PFSK-1 (cell line): Measurements from ENCODE around the gene JHY.

Experiments used
- FOXP2 ChIP-seq: optimal IDR thresholded peaks from 2 replicates; pipeline ENCODE3; 2011; ENCODE audit warnings: borderline replicate concordance, control low read depth, inconsistent platforms; ENCODE audit not compliant: insufficient read depth; ENCODE audit errors: extremely low read length, extremely low read depth
- POLR2AphosphoS5 ChIP-seq: IDR thresholded peaks from 2 replicates; pipeline ENCODE4 v1.6.1; 2012; ENCODE audit warnings: low read depth, mild to moderate bottlenecking, control low read depth, low read length, moderate library complexity
- REST ChIP-seq, 2 experiments: IDR thresholded peaks; 2 replicates each; pipeline versions ENCODE4 v1.6.1 to v1.8.0; 2011 to 2012; ENCODE audit warnings: low read depth in 2 of 2, low read length in 2 of 2, control low read depth in 1 of 2, inconsistent platforms in 1 of 2, mild to moderate bottlenecking in 1 of 2, moderate library complexity in 1 of 2; ENCODE audit not compliant: insufficient read depth in 1 of 2
- SIN3A ChIP-seq: IDR thresholded peaks from 2 replicates; pipeline ENCODE4 v1.6.1; 2012; ENCODE audit warnings: mild to moderate bottlenecking, low read length, moderate library complexity, borderline replicate concordance; ENCODE audit not compliant: insufficient read depth
- TAF1 ChIP-seq: IDR thresholded peaks from 2 replicates; pipeline ENCODE4 v1.6.1; 2012; ENCODE audit warnings: low read length, control low read depth, borderline replicate concordance; ENCODE audit not compliant: insufficient read depth

Gene JHY

GRCh38 chr11:122852074-122852795 is 30.3 kb upstream of the JHY start:
- no peak for TF ChIP-seq REST (IDR thresholded peaks at IDR 0.05; ENCODE audit: insufficient read depth in 1 of 2, low read depth in 2 of 2, low read length in 2 of 2)
- no peak for TF ChIP-seq SIN3A
- no peak for TF ChIP-seq TAF1
- no peak for TF ChIP-seq FOXP2
- TF ChIP-seq POLR2AphosphoS5 = no peak

- TF ChIP-seq REST (IDR thresholded peaks at IDR 0.05; ENCODE audit: insufficient read depth in 1 of 2, low read depth in 2 of 2, low read length in 2 of 2) (no peak), SIN3A (no peak), POLR2AphosphoS5 (no peak), FOXP2 (no peak), TAF1 (no peak)
Observed at GRCh38 chr11:122852796-122853160, 29.8 kb upstream of the JHY start.

GRCh38 chr11:122853261-122853660 is 29.3 kb upstream of the JHY start:
- no peak for TF ChIP-seq SIN3A
- no peak for TF ChIP-seq FOXP2
- no peak for TF ChIP-seq POLR2AphosphoS5
- TF ChIP-seq TAF1 = no peak
- no peak for TF ChIP-seq REST (IDR thresholded peaks at IDR 0.05; ENCODE audit: insufficient read depth in 1 of 2, low read depth in 2 of 2, low read length in 2 of 2)

GRCh38 chr11:122853971-122854446 is 28.6 kb upstream of the JHY start:
- TF ChIP-seq FOXP2 (no peak), TAF1 (no peak), SIN3A (no peak), POLR2AphosphoS5 (no peak), REST (IDR thresholded peaks at IDR 0.05; ENCODE audit: insufficient read depth in 1 of 2, low read depth in 2 of 2, low read length in 2 of 2) (no peak)
